Gastroesophageal sphincter (tissue), 4 donors: ENCODE results near the gene DGKK. TPM values are rescaled to one million over a fixed set of nuclear protein-coding genes. Genes with fewer than 3 reads are reported as not detected.

Experiments
- ATAC-seq: fragments of 150-250 bp; one replicate; pipeline ENCODE4 v1.9.1; 2016; ENCODE audit warnings: mild to moderate bottlenecking, moderate library complexity
- H3K27ac ChIP-seq, 4 donors: fragments of 200-600 bp; sonication (generic) in 3 of 4; 1 replicate in 3 of 4; 2 replicates in 1 of 4; pipeline ENCODE4 v1.5.1; 2016 to 2019
- H3K27me3 ChIP-seq: fragments of 200-600 bp; sonication (generic); one replicate; pipeline ENCODE4 v1.5.1; 2019
- H3K36me3 ChIP-seq, 2 donors: fragments of 200-600 bp; sonication (generic); one replicate each; pipeline ENCODE4 v1.5.1; 2019; ENCODE audit warnings: control low read depth in 1 of 2
- H3K4me1 ChIP-seq, 3 donors: fragments of 200-600 bp; sonication (generic); 1 replicate in 2 of 3; 2 replicates in 1 of 3; pipeline ENCODE4 v1.5.1; 2016 to 2019; ENCODE audit warnings: control low read depth in 2 of 3
- H3K4me3 ChIP-seq, 2 donors: fragments of 200-600 bp; sonication (generic); one replicate each; pipeline ENCODE4 v1.5.1; 2019; ENCODE audit warnings: mild to moderate bottlenecking in 1 of 2, moderate library complexity in 1 of 2
- H3K9me3 ChIP-seq, 3 donors: fragments of 200-600 bp; sonication (generic); one replicate each; pipeline ENCODE4 v1.5.1; 2017 to 2019; ENCODE audit warnings: control low read depth in 2 of 3
- EP300 ChIP-seq: sonication (generic); formaldehyde crosslinking; IDR thresholded peaks from one replicate; pipeline ENCODE4 v1.6.1; 2017; ENCODE audit warnings: antibody characterized with exemption, mild to moderate bottlenecking
- POLR2A ChIP-seq, 2 donors: fragments of 450-650 bp; IDR thresholded peaks; one replicate each; pipeline ENCODE4 v1.6.1; 2017; ENCODE audit warnings: antibody characterized with exemption in 2 of 2, mild to moderate bottlenecking in 2 of 2, moderate library complexity in 1 of 2
- POLR2AphosphoS5 ChIP-seq: sonication (generic); formaldehyde crosslinking; IDR thresholded peaks from one replicate; pipeline ENCODE4 v1.6.1; 2017; ENCODE audit warnings: antibody characterized with exemption
- WGBS, 2 donors: methylation state at CpG; one replicate each; pipeline ENCODE4 v1.1.5; 2018; ENCODE audit warnings: low coverage in 1 of 2; 5-methylcytosine and 5-hydroxymethylcytosine counted together
- total RNA-seq, 4 donors: library from RNA; depleted of rRNA; stranded (reverse); fragments of >200 nt; gene quantifications; one replicate each; pipeline ENCODE4 v1.1.0, GENCODE V29; 2016
- TF ChIP-seq, protein P1 (sequence below), 4 experiments: fragments of 200-600 bp in 2 of 4; fragments of 450-650 bp in 2 of 4; sonication (generic) in 1 of 4; IDR thresholded peaks; one replicate each; pipeline ENCODE4 v1.5.1; 2017 to 2019; ENCODE audit warnings: antibody characterized with exemption in 4 of 4, mild to moderate bottlenecking in 2 of 4, moderate library complexity in 2 of 4

DGKK gene
- total RNA-seq, 4 donors from 2014 or later, result 0.04 TPM; not detected in 3

GRCh38 chrX:50492720-50493119 lies 22.1 kb upstream of the DGKK start:
- ATAC-seq, result no peak
- Histone ChIP-seq H3K9me3 (no peaks in the 10 kb centered on the region), H3K36me3 (no peaks in the 10 kb centered on the region), H3K4me3 (no peak overlapping the region), H3K27me3 (no peaks in the 10 kb centered on the region), H3K27ac (no peak overlapping the region), H3K4me1 (no peaks in the 10 kb centered on the region)
- WGBS, 2 donors, result 61 to 85% methylated on average over 2 of the region's 2 CpGs
- no peak for TF ChIP-seq POLR2A (IDR thresholded peaks at IDR 0.05)
- TF ChIP-seq, protein P1, sequence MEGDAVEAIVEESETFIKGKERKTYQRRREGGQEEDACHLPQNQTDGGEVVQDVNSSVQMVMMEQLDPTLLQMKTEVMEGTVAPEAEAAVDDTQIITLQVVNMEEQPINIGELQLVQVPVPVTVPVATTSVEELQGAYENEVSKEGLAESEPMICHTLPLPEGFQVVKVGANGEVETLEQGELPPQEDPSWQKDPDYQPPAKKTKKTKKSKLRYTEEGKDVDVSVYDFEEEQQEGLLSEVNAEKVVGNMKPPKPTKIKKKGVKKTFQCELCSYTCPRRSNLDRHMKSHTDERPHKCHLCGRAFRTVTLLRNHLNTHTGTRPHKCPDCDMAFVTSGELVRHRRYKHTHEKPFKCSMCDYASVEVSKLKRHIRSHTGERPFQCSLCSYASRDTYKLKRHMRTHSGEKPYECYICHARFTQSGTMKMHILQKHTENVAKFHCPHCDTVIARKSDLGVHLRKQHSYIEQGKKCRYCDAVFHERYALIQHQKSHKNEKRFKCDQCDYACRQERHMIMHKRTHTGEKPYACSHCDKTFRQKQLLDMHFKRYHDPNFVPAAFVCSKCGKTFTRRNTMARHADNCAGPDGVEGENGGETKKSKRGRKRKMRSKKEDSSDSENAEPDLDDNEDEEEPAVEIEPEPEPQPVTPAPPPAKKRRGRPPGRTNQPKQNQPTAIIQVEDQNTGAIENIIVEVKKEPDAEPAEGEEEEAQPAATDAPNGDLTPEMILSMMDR (IDR thresholded peaks at IDR 0.05), result no peak
- no peak for TF ChIP-seq POLR2AphosphoS5
- TF ChIP-seq EP300, result no peak

GRCh38 chrX:50484662-50485061 lies 14.0 kb upstream of the DGKK start:
- no peak overlapping the region for H3K4me3 ChIP-seq
- no peaks in the 10 kb centered on the region for H3K36me3 ChIP-seq
- no peaks in the 10 kb centered on the region for H3K4me1 ChIP-seq
- no peaks in the 10 kb centered on the region for H3K27me3 ChIP-seq
- no peak overlapping the region for H3K27ac ChIP-seq
- no peaks in the 10 kb centered on the region for H3K9me3 ChIP-seq
- 50% methylated on average over 1 of the region's 1 CpG; no CpG with 5 or more reads in 1 of the 2 donors for WGBS, 2 donors
- no peak for ATAC-seq
- no peak for TF ChIP-seq POLR2A (IDR thresholded peaks at IDR 0.05)
- no peak for TF ChIP-seq POLR2AphosphoS5
- TF ChIP-seq, protein P1 (IDR thresholded peaks at IDR 0.05), result no peak
- TF ChIP-seq EP300, result no peak

GRCh38 chrX:50483283-50483682 lies 12.7 kb upstream of the DGKK start:
- Histone ChIP-seq H3K4me3 (no peak overlapping the region), H3K27me3 (no peaks in the 10 kb centered on the region), H3K36me3 (no peaks in the 10 kb centered on the region), H3K9me3 (no peaks in the 10 kb centered on the region), H3K4me1 (no peaks in the 10 kb centered on the region), H3K27ac (no peak overlapping the region)
- TF ChIP-seq, protein P1 (IDR thresholded peaks at IDR 0.05), result no peak
- no peak for TF ChIP-seq POLR2AphosphoS5
- TF ChIP-seq POLR2A (IDR thresholded peaks at IDR 0.05), result no peak
- WGBS, 2 donors, result 0% methylated on average over 1 of the region's 1 CpG
- ATAC-seq, result no peak

DNA sequence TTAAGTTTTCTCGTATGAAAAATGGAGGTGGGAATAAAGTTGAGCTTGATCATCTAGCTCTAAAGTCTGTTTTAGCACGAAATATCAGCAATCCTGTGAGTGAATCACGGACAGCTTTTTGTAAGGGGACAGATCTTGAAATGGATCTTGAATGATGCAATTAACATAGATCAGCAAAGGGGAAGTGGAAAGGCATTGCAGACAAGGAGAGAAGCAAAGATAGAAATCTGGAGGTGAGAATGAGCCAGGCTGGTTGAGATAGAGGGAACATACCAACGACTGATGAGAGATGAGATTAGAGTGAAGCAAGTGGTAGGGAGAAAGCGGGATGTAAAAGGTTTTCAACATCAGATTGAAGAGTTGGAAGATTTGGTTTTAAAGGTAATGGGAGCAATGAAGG lies 4.6 kb upstream of the DGKK start:
- Histone ChIP-seq H3K27me3 (peaks cover 42% of the 10 kb centered on the region), H3K27ac (no peak overlapping the region), H3K4me3 (no peak overlapping the region), H3K4me1 (peaks cover 0 to 16% (median 0%) of the 10 kb centered on the region in 3 donors), H3K9me3 (no peaks in the 10 kb centered on the region), H3K36me3 (no peaks in the 10 kb centered on the region)
- ATAC-seq, result no peak
- WGBS, 2 donors, result 43 to 54% methylated on average over 4 of the region's 5 CpGs
- TF ChIP-seq EP300 (no peak), POLR2AphosphoS5 (no peak), POLR2A (IDR thresholded peaks at IDR 0.05) (no peak)
- TF ChIP-seq, protein P1 (IDR thresholded peaks at IDR 0.05), result no peak

DNA sequence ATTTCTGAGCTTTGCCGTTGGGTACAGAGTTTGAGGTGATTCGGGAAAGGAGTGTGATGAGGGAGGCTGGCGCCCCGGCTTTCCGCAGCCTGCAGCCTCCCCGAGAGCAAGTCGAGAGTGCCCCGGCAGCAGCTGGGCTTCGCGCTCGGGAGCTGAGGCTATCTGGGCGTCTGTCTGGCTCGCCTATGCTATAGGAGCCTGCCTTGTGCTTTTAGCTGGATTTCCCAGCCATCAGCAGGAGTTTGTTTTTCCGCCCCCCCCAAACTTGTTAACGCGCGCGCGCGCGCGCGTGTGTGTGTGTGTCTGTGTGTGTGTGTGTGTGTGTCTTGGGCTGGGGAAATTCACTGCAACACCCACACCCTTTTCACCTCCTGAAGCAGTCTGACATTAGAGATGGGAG lies 765 bp upstream of the DGKK start:
- no peaks in the 10 kb centered on the region for H3K9me3 ChIP-seq
- H3K36me3 ChIP-seq, result no peaks in the 10 kb centered on the region
- TF ChIP-seq POLR2A (IDR thresholded peaks at IDR 0.05) (no peak), EP300 (no peak), POLR2AphosphoS5 (no peak)
- TF ChIP-seq, protein P1 (IDR thresholded peaks at IDR 0.05), result no peak
- ATAC-seq, result no peak
- peaks cover 0 to 18% (median 0%) of the 10 kb centered on the region in 3 donors for H3K4me1 ChIP-seq
- no peak overlapping the region for H3K4me3 ChIP-seq
- H3K27ac ChIP-seq, result no peak overlapping the region
- WGBS, 2 donors, result no CpG with 5 or more reads among the region's 23 CpGs
- H3K27me3 ChIP-seq, result peaks cover 67% of the 10 kb centered on the region
